GM23338 (cell line): ENCODE results near the gene OPN1SW. TPM values are rescaled to one million over a fixed set of nuclear protein-coding genes. Genes with fewer than 3 reads are reported as not detected.

Experiments
- ATAC-seq: fragments of 200-7000 bp; cut with Tn5 transposase; 3 replicates; pipeline ENCODE4 v1.9.1; 2020
- DNase-seq: peaks from one replicate; pipeline ENCODE4 v3.0.0-alpha.2; 2015; ENCODE audit warnings: low spot score
- H2AFZ ChIP-seq: fragments of 200-600 bp; sonication (generic); 2 replicates; pipeline ENCODE4 v1.8.0; 2016; ENCODE audit warnings: antibody characterized with exemption, mild to moderate bottlenecking, moderate library complexity
- H3F3A ChIP-seq: fragments of 200-600 bp; sonication (generic); replicated peaks from 2 replicates; pipeline ENCODE4 v1.8.0; 2017; ENCODE audit warnings: antibody characterized with exemption, mixed run types, low read depth
- H3K27ac ChIP-seq: fragments of 200-600 bp; sonication (generic); 2 replicates; pipeline ENCODE4 v1.6.1; 2016; ENCODE audit warnings: low read depth
- H3K27me3 ChIP-seq: fragments of 200-600 bp; sonication (generic); 2 replicates; pipeline ENCODE4 v1.8.0; 2016; ENCODE audit warnings: mild to moderate bottlenecking, mixed run types, moderate library complexity; ENCODE audit not compliant: insufficient read depth
- H3K36me3 ChIP-seq: fragments of 200-600 bp; sonication (generic); 2 replicates; pipeline ENCODE4 v1.8.0; 2016; ENCODE audit warnings: mild to moderate bottlenecking; ENCODE audit not compliant: insufficient read depth
- H3K4me1 ChIP-seq: fragments of 200-600 bp; sonication (generic); 2 replicates; pipeline ENCODE4 v1.8.0; 2016; ENCODE audit warnings: mild to moderate bottlenecking, moderate library complexity; ENCODE audit not compliant: insufficient read depth
- H3K4me2 ChIP-seq: fragments of 200-600 bp; sonication (generic); 2 replicates; pipeline ENCODE4 v1.7.1; 2017; ENCODE audit warnings: mixed run types
- H3K4me3 ChIP-seq: fragments of 200-600 bp; sonication (generic); 2 replicates; pipeline ENCODE4 v1.6.1; 2016; ENCODE audit warnings: mixed run types
- H3K79me2 ChIP-seq: fragments of 200-600 bp; sonication (generic); replicated peaks from 2 replicates; pipeline ENCODE4 v1.8.0; 2017; ENCODE audit warnings: mild to moderate bottlenecking; ENCODE audit not compliant: insufficient read depth
- H3K9me2 ChIP-seq: fragments of 200-600 bp; sonication (generic); 2 replicates; pipeline ENCODE4 v1.8.0; 2017; ENCODE audit not compliant: insufficient read depth
- H4K20me1 ChIP-seq: fragments of 200-600 bp; sonication (generic); replicated peaks from 2 replicates; pipeline ENCODE4 v1.8.0; 2017; ENCODE audit warnings: mild to moderate bottlenecking; ENCODE audit not compliant: insufficient read depth
- H3K27ac Mint-ChIP-seq: 2 replicates; pipeline ENCODE4 v1.8.0; 2020; ENCODE audit warnings: inconsistent platforms, mild to moderate bottlenecking, moderate library complexity, mixed read lengths
- H3K27me3 Mint-ChIP-seq: 3 replicates; pipeline ENCODE4 v1.8.0; 2022; ENCODE audit warnings: low read depth, mild to moderate bottlenecking, moderate library complexity, mixed read lengths, inconsistent platforms; ENCODE audit not compliant: insufficient read depth, poor library complexity
- H3K36me3 Mint-ChIP-seq: 3 replicates; pipeline ENCODE4 v1.8.0; 2021; ENCODE audit warnings: low read depth, mild to moderate bottlenecking, inconsistent platforms, moderate library complexity, mixed read lengths
- H3K4me1 Mint-ChIP-seq: 3 replicates; pipeline ENCODE4 v1.8.0; 2020; ENCODE audit warnings: mild to moderate bottlenecking, inconsistent platforms, mixed read lengths
- H3K4me3 Mint-ChIP-seq: 3 replicates; pipeline ENCODE4 v1.8.0; 2021; ENCODE audit warnings: moderate library complexity, mild to moderate bottlenecking, inconsistent platforms, mixed read lengths
- H3K9me3 Mint-ChIP-seq: 3 replicates; pipeline ENCODE4 v1.8.0; 2020; ENCODE audit warnings: moderate library complexity, mild to moderate bottlenecking, inconsistent platforms, mixed read lengths
- CREB1 ChIP-seq: fragments of 250-450 bp; sonication (Bioruptor Pico); IDR thresholded peaks from 2 replicates; pipeline ENCODE4 v1.5.0; 2020; ENCODE audit warnings: low read depth, mild to moderate bottlenecking, moderate library complexity
- EZH2 ChIP-seq: fragments of 200-600 bp; sonication (generic); IDR thresholded peaks from one replicate; pipeline ENCODE4 v1.8.0; 2017; ENCODE audit warnings: antibody characterized with exemption, mild to moderate bottlenecking, low read depth; ENCODE audit not compliant: unreplicated experiment
- EZH2phosphoT487 ChIP-seq: fragments of 200-600 bp; sonication (generic); IDR thresholded peaks from one replicate; pipeline ENCODE4 v1.8.1; 2018; ENCODE audit warnings: antibody characterized with exemption; ENCODE audit not compliant: unreplicated experiment
- JUNB ChIP-seq: IDR thresholded peaks from one replicate; pipeline ENCODE4 v1.6.1; 2016; ENCODE audit warnings: antibody characterized with exemption; ENCODE audit not compliant: unreplicated experiment
- NANOG ChIP-seq: IDR thresholded peaks from 2 replicates; pipeline ENCODE4 v1.6.1; 2016; ENCODE audit warnings: antibody characterized with exemption, borderline replicate concordance
- POLR2AphosphoS5 ChIP-seq: IDR thresholded peaks from 2 replicates; pipeline ENCODE4 v1.6.1; 2016; ENCODE audit warnings: antibody characterized with exemption, low read depth
- STAT1 ChIP-seq: IDR thresholded peaks from one replicate; pipeline ENCODE4 v1.6.1; 2016; ENCODE audit warnings: antibody characterized with exemption; ENCODE audit not compliant: unreplicated experiment
- ZNF114 ChIP-seq: fragments of 250-450 bp; sonication (Bioruptor Pico); IDR thresholded peaks from 2 replicates; pipeline ENCODE4 v1.5.0; 2020; ENCODE audit warnings: mild to moderate bottlenecking, moderate library complexity
- ZNF331 ChIP-seq: fragments of 250-450 bp; sonication (Bioruptor Pico); IDR thresholded peaks from 2 replicates; pipeline ENCODE4 v1.5.0; 2020; ENCODE audit warnings: low read depth, mild to moderate bottlenecking, moderate library complexity
- polyA plus RNA-seq: library from polyadenylated mRNA; unstranded; fragments of >200 nt; fragmentation: Nextera tagmentation; extraction: Ambion mirVana; gene quantifications from 2 replicates; pipeline ENCODE4 v1.2.1, GENCODE V29; 2016
- total RNA-seq: library from RNA; depleted of rRNA; stranded (reverse); fragments of >200 nt; shearing (Covaris generic); gene quantifications from 2 replicates; pipeline ENCODE4 v1.2.3, GENCODE V29; 2014
- TF ChIP-seq, protein P1 (sequence below): IDR thresholded peaks from one replicate; pipeline ENCODE4 v1.6.1; 2018; ENCODE audit warnings: antibody characterized with exemption; ENCODE audit not compliant: unreplicated experiment
- TF ChIP-seq, protein P2 (sequence below): IDR thresholded peaks from 2 replicates; pipeline ENCODE4 v1.6.1; 2016; ENCODE audit warnings: antibody characterized with exemption
- TF ChIP-seq, protein P3 (sequence below): fragments of 250-450 bp; sonication (Bioruptor Pico); IDR thresholded peaks from 2 replicates; pipeline ENCODE4 v1.5.0; 2020; ENCODE audit warnings: mild to moderate bottlenecking, moderate library complexity
- TF ChIP-seq, protein P4 (sequence below), 2 experiments: fragments of 200-600 bp in 1 of 2; sonication (generic) in 1 of 2; conservative IDR thresholded peaks; 2 replicates each; pipeline versions ENCODE4 v1.5.1 to v1.6.1; 2016 to 2017; ENCODE audit warnings: antibody characterized with exemption in 2 of 2, low read depth in 2 of 2, mild to moderate bottlenecking in 2 of 2, moderate library complexity in 1 of 2

OPN1SW gene
- total and polyA plus RNA-seq, 2 experiments from 2014 or later = 0.50 TPM; not detected in 1

DNA sequence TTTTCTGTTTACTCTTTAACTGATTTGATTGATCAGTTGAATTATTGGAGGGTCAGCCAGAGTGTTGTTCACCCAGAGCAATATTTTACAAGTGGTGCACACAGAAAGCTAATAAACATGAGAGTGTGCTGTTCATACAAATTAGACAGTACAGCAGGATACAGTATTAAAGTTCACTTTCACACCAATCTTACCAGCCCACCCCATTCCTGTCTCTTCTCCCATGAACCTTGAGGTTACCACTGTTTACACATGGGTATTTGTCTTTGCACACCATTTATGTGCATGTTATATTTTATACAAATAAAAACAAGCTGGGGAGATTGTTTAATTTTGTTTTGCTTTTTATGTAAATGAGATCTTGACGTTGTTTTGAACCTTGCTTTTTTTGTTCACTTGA, 29.9 kb downstream of the OPN1SW start (continued):
- TF ChIP-seq ZNF114 (CRISPR knock-in tag) (no peak), CREB1 (CRISPR knock-in tag) (no peak)

DNA sequence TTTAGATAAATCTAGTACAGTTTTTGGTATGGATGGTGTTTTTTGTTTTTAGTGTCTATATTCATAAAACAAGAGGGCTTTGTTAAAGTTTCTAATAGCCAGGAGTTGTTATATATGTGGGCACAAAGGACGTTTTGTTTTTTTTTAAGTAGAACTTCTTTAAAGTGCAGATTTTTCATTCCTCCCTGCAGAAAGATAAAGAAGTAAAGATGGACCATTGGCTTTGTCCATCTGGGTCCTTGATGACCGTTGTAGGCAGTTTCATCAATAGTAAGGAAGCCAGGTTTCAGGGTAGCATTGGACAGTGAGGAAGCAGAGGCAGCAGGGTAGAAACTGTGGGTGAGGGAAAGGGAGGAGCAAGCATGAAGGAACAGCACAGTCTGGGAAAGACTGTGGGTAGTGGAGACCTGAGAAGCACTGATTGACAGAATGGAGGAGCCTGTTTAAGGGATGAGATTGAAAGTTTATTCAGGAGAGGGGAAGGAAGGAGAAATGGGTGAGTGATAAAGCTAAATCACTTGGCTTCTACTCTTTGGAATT, 31.2 kb downstream of the OPN1SW start:
- Histone ChIP-seq H4K20me1 (peaks cover 77% of the 10 kb centered on the region), H3K4me1 (peaks cover 10% of the 10 kb centered on the region), H3F3A (no peaks in the 10 kb centered on the region), H3K27me3 (no peaks in the 10 kb centered on the region), H3K27ac (no peak overlapping the region), H3K9me2 (no peaks in the 10 kb centered on the region), H3K4me2 (no peak overlapping the region), H3K79me2 (peaks cover 100% of the 10 kb centered on the region), H3K36me3 (peaks cover 15% of the 10 kb centered on the region), H2AFZ (no peak overlapping the region), H3K4me3 (no peak overlapping the region)
- TF ChIP-seq, protein P1, sequence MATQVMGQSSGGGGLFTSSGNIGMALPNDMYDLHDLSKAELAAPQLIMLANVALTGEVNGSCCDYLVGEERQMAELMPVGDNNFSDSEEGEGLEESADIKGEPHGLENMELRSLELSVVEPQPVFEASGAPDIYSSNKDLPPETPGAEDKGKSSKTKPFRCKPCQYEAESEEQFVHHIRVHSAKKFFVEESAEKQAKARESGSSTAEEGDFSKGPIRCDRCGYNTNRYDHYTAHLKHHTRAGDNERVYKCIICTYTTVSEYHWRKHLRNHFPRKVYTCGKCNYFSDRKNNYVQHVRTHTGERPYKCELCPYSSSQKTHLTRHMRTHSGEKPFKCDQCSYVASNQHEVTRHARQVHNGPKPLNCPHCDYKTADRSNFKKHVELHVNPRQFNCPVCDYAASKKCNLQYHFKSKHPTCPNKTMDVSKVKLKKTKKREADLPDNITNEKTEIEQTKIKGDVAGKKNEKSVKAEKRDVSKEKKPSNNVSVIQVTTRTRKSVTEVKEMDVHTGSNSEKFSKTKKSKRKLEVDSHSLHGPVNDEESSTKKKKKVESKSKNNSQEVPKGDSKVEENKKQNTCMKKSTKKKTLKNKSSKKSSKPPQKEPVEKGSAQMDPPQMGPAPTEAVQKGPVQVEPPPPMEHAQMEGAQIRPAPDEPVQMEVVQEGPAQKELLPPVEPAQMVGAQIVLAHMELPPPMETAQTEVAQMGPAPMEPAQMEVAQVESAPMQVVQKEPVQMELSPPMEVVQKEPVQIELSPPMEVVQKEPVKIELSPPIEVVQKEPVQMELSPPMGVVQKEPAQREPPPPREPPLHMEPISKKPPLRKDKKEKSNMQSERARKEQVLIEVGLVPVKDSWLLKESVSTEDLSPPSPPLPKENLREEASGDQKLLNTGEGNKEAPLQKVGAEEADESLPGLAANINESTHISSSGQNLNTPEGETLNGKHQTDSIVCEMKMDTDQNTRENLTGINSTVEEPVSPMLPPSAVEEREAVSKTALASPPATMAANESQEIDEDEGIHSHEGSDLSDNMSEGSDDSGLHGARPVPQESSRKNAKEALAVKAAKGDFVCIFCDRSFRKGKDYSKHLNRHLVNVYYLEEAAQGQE = no peak
- no peak for TF ChIP-seq STAT1
- TF ChIP-seq EZH2 = no peak
- TF ChIP-seq, protein P2, sequence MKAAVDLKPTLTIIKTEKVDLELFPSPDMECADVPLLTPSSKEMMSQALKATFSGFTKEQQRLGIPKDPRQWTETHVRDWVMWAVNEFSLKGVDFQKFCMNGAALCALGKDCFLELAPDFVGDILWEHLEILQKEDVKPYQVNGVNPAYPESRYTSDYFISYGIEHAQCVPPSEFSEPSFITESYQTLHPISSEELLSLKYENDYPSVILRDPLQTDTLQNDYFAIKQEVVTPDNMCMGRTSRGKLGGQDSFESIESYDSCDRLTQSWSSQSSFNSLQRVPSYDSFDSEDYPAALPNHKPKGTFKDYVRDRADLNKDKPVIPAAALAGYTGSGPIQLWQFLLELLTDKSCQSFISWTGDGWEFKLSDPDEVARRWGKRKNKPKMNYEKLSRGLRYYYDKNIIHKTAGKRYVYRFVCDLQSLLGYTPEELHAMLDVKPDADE = no peak
- TF ChIP-seq ZNF114 (CRISPR knock-in tag) = no peak
- TF ChIP-seq JUNB = no peak
- TF ChIP-seq, protein P3, sequence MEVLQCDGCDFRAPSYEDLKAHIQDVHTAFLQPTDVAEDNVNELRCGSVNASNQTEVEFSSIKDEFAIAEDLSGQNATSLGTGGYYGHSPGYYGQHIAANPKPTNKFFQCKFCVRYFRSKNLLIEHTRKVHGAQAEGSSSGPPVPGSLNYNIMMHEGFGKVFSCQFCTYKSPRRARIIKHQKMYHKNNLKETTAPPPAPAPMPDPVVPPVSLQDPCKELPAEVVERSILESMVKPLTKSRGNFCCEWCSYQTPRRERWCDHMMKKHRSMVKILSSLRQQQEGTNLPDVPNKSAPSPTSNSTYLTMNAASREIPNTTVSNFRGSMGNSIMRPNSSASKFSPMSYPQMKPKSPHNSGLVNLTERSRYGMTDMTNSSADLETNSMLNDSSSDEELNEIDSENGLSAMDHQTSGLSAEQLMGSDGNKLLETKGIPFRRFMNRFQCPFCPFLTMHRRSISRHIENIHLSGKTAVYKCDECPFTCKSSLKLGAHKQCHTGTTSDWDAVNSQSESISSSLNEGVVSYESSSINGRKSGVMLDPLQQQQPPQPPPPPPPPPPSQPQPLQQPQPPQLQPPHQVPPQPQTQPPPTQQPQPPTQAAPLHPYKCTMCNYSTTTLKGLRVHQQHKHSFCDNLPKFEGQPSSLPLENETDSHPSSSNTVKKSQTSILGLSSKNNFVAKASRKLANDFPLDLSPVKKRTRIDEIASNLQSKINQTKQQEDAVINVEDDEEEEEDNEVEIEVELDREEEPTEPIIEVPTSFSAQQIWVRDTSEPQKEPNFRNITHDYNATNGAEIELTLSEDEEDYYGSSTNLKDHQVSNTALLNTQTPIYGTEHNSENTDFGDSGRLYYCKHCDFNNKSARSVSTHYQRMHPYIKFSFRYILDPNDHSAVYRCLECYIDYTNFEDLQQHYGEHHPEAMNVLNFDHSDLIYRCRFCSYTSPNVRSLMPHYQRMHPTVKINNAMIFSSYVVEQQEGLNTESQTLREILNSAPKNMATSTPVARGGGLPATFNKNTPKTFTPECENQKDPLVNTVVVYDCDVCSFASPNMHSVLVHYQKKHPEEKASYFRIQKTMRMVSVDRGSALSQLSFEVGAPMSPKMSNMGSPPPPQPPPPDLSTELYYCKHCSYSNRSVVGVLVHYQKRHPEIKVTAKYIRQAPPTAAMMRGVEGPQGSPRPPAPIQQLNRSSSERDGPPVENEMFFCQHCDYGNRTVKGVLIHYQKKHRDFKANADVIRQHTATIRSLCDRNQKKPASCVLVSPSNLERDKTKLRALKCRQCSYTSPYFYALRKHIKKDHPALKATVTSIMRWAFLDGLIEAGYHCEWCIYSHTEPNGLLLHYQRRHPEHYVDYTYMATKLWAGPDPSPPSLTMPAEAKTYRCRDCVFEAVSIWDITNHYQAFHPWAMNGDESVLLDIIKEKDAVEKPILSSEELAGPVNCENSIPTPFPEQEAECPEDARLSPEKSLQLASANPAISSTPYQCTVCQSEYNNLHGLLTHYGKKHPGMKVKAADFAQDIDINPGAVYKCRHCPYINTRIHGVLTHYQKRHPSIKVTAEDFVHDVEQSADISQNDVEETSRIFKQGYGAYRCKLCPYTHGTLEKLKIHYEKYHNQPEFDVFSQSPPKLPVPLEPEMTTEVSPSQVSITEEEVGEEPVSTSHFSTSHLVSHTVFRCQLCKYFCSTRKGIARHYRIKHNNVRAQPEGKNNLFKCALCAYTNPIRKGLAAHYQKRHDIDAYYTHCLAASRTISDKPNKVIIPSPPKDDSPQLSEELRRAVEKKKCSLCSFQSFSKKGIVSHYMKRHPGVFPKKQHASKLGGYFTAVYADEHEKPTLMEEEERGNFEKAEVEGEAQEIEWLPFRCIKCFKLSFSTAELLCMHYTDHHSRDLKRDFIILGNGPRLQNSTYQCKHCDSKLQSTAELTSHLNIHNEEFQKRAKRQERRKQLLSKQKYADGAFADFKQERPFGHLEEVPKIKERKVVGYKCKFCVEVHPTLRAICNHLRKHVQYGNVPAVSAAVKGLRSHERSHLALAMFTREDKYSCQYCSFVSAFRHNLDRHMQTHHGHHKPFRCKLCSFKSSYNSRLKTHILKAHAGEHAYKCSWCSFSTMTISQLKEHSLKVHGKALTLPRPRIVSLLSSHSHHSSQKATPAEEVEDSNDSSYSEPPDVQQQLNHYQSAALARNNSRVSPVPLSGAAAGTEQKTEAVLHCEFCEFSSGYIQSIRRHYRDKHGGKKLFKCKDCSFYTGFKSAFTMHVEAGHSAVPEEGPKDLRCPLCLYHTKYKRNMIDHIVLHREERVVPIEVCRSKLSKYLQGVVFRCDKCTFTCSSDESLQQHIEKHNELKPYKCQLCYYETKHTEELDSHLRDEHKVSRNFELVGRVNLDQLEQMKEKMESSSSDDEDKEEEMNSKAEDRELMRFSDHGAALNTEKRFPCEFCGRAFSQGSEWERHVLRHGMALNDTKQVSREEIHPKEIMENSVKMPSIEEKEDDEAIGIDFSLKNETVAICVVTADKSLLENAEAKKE (CRISPR knock-in tag) = no peak
- TF ChIP-seq NANOG = no peak
- no peak for TF ChIP-seq POLR2AphosphoS5
- TF ChIP-seq EZH2phosphoT487 = no peak
- TF ChIP-seq, protein P4, sequence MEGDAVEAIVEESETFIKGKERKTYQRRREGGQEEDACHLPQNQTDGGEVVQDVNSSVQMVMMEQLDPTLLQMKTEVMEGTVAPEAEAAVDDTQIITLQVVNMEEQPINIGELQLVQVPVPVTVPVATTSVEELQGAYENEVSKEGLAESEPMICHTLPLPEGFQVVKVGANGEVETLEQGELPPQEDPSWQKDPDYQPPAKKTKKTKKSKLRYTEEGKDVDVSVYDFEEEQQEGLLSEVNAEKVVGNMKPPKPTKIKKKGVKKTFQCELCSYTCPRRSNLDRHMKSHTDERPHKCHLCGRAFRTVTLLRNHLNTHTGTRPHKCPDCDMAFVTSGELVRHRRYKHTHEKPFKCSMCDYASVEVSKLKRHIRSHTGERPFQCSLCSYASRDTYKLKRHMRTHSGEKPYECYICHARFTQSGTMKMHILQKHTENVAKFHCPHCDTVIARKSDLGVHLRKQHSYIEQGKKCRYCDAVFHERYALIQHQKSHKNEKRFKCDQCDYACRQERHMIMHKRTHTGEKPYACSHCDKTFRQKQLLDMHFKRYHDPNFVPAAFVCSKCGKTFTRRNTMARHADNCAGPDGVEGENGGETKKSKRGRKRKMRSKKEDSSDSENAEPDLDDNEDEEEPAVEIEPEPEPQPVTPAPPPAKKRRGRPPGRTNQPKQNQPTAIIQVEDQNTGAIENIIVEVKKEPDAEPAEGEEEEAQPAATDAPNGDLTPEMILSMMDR (conservative IDR thresholded peaks at IDR 0.05; ENCODE audit: low read depth in 2 of 2) = no peak
- TF ChIP-seq CREB1 (CRISPR knock-in tag) = no peak
- TF ChIP-seq ZNF331 (CRISPR knock-in tag) = no peak
- Mint-ChIP-seq H3K4me3 (no peak overlapping the region), H3K9me3 (no peaks in the 10 kb centered on the region), H3K27me3 (peaks cover 3% of the 10 kb centered on the region), H3K4me1 (peaks cover 10% of the 10 kb centered on the region; the same call in 2 of the 3 replicates), H3K36me3 (peaks cover 27% of the 10 kb centered on the region), H3K27ac (no peak overlapping the region)
- DNase-seq = no peak
- no peak; the same call in 2 of the 3 replicates for ATAC-seq
